ENCODE data around the gene LPIN3. TPM values are rescaled to one million over a fixed set of nuclear protein-coding genes. Genes with fewer than 3 reads are reported as not detected.

LPIN3 gene
- total and polyA plus RNA-seq, 2 of the 8 experiments (the other 6 are each of a cell fraction or from before 2014, with no cell fraction given) = 3.7 to 3.9 TPM

GRCh38 chr20:41379551-41379950, 38.9 kb downstream of the LPIN3 start (continued):
- TF ChIP-seq, protein P1, sequence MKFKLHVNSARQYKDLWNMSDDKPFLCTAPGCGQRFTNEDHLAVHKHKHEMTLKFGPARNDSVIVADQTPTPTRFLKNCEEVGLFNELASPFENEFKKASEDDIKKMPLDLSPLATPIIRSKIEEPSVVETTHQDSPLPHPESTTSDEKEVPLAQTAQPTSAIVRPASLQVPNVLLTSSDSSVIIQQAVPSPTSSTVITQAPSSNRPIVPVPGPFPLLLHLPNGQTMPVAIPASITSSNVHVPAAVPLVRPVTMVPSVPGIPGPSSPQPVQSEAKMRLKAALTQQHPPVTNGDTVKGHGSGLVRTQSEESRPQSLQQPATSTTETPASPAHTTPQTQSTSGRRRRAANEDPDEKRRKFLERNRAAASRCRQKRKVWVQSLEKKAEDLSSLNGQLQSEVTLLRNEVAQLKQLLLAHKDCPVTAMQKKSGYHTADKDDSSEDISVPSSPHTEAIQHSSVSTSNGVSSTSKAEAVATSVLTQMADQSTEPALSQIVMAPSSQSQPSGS (IDR thresholded peaks at IDR 0.05; ENCODE audit: low read length) = no peak
- no peak for TF ChIP-seq CBX8 (IDR thresholded peaks at IDR 0.05; ENCODE audit: borderline replicate concordance, low read depth, low read length)
- TF ChIP-seq EZH2 (IDR thresholded peaks at IDR 0.05; ENCODE audit: low read depth, low read length, severe bottlenecking) = no peak
- no peak for TF ChIP-seq USF2 (IDR thresholded peaks at IDR 0.05; ENCODE audit: low read length)

All from H1 (cell line).